NCI-H2029 treated with DMSO at 0.1 percent for 48 hours (cell line): ENCODE measurements around the gene RPS6KA6.
"Not testable (repeated sequence)": the region's sequence is repeated elsewhere in the genome, so short reads cannot be mapped to it uniquely, and the experiment has no call there.

Source experiments
- DNase-seq: peaks from one replicate; lab custom pipeline; 2025; lab: John Stamatoyannopoulos, UW

RPS6KA6 gene

DNA sequence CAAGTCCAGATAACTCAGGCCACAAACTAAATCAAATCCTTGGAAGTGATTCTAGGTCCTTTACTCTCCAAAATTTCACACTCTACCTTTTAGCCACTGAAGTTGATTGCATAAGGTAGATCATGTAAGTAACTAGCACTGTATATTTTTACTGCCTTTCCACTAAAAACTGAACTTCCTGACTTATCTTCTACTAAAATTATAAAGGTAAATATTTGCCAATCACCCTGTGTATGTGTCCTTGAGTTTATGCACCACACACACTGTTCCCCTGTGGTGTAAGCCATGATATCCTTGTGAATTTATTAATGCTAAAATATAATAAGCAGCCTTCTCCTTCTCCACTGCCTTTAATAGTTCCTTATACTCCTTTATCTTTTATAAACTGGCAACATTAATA is 25.6 kb downstream of the RPS6KA6 start:
- DNase-seq = no peak

DNA sequence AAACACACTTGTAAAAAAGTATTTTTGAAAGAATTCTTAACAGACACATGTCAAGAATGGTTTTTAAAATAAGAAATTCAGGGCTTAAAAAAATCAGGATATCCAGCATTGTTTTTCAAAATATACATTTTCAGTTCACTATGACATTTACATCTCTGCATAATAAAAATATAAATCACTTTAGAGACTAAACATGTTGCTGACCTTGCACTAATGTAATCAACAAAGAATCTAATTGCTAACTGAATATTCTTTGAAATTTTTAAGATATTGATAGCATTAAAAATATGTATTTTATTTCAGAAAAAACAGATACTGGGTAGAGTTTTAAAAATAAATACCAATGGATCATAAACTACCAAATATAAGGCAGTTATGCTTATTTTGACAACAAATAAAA is 26.4 kb downstream of the RPS6KA6 start:
- no peak for DNase-seq

DNA sequence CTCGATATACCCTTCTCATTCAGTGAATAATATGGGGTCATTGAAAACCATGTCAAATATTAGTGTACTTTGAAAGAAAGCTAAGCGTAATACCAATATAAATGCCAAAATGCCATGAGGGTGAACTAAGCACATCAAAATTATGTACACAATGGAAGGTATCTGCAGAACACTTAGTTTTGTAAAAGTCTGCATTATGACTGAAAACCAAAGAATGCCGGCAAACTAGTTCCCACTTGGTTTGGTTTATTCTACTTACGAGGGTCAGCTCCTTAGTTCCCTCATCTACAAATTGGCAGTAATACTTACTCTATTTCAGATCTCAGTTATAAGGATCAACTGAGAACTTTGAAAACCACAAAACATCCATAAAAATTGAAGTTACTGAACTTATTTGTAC is 27.3 kb downstream of the RPS6KA6 start:
- no peak for DNase-seq

DNA sequence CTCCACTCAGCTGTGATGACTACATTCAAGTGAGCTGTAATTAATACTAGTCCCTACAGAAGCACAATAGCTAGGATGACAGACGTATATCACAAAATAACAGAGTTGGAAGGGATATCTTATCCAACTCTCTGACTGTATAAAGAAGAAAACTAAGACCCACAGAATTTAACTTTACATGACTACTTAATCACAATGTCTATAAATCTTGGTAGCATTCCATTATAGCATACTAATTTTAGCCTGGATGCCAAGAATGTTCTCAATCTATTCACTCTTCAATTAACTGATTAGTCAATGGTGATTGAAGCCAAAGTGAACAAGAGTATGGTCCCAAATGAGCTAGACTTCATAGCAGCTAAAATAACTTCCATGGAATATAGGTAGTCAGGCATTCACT is 31.2 kb downstream of the RPS6KA6 start:
- no peak for DNase-seq

DNA sequence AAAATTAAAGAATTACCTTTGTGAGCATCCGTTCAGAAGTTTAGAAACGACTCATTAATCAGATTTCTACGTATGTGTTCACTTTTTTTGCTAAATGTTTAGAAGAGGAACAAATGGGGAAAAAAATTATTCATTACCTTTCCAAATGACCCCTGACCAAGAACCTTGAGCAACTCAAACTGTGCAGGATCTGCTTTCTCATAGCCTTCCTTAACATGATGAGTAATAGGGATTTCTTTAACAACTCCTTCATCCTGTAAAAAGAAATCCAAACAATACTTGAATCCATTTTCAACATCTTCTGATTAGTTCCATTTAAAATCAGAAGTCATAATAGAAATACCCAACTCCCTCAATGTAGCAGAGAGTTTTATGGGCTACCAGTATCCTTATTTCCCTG is 32.1 kb downstream of the RPS6KA6 start:
- no peak for DNase-seq

DNA sequence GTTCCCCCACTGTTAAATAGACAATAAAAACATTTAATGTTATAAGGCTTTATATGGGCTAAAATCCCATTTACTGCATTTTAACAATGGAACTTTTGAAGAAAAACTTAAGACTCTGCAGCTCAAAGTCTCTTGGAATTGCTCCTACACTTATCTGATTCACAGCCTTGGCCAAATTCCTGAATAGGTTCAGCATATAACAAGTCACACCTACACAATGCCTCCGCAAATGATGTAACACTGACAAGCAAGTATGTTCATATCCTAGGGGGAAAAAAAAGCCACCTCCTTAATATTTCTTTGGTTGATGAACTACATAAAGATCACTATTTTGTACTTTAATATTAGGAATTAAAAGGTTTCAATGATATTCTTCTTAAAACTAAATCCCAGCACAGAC is 34.5 kb downstream of the RPS6KA6 start:
- no peak for DNase-seq

DNA sequence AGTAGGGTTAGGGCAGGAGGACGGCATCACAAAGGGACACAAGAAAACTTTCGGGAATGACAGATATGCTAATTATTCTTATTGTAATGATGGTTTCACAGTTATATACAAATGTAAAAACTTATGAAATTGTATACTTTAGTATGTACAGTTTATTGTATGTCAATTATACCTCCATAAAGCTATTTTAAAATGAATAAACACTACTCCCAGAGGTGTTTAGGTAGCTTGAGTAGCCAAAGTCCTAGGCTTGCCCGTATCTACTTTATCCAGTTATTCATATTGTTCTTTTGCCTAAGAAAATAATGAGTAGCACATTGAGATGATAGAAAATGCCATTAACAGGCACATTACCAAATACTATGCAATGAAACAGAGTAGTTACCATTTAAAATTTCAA is 43.0 kb downstream of the RPS6KA6 start:
- no peak for DNase-seq

DNA sequence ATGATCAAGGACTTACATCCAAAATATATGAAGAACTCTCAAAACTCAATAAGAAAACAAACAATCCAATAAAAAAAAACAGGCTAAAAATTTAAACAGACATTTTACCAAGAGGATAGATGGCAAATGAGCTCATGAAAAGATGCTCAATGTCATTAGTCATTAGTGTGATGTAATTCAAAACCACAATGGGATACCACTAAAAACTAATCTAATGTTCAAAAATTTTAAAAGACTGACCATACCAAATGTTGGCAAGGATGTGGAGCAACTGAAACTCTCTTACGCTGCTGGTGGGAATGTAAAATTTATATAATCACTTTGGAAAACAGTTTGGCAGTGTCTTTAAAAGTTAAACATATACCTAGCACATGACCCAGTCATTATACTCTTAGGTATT is 43.7 kb downstream of the RPS6KA6 start:
- DNase-seq = no peak

DNA sequence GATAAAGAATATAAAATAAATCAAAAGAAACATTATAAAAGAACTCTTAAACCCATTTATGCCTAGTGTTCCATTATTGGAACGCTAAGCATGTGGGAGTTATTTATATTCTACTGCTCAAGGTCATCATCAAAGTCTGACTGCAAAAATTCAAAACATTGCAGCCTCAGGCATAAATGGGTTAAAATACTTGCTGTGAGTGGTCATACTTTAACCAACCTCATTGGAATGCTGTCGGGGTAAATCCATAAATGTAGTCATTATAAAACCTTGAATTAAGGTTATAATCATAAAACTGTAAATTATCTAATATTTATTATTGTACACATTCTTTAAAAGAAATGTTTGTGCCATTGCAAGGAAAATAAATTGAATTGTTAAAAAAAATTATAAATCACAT is 55.0 kb downstream of the RPS6KA6 start:
- no peak for DNase-seq

DNA sequence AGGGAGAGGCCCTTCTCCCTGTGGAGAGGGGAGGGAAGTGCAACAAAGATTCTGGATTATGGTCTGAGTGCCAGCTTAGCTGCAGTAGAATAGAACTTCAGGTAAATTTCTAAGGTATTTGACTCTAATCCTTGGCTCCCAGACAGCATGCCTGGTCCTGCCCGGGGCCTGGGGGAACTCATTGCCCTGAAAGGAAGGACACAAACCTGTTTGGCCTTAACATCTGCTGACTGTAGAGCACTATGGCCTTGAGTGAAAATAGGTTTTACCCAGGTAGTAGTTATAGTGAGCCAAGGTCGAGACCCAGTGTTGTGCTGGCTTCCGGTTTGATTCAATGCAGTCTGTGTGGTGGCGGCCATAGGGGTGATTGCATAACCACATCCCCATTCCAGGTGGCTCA is 64.4 kb downstream of the RPS6KA6 start:
- no peak for DNase-seq

DNA sequence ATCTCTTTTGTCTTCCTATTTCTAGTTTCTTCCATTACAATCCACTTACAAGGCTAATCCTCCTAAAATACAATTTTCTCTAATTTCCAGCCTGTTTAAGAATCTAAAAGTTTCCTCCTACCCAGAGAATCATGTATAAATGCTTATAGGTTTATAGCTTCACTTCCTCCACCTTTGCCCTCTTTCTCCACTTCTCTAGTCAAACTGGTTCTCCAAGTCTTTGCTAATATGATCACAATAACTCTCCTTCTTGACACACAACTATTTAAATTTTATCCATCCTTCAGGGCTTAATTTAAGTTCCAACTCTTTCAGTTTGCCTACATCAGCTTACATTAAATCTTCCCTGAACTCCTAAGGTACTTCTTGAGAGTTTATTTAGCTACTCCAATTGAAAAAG is 69.2 kb downstream of the RPS6KA6 start:
- no peak for DNase-seq

DNA sequence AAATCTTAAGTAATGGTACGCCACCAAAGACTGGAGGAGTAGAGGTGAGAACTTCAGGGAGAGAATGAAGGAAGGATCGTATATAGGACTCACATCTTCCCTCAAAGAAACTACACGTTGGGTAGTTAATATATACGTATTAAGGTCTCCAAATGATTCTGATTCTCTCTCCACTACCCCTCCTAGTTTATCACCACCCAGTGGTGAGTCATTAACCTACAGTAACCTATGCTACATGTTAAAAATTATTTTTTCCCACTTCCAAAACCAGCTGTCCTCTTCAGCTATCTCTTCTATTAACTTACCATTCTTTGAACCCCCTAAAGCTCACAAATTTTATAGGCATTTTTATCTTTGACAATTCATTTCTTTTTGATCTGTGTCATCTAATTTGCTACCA is 69.7 kb downstream of the RPS6KA6 start:
- DNase-seq = no peak

DNA sequence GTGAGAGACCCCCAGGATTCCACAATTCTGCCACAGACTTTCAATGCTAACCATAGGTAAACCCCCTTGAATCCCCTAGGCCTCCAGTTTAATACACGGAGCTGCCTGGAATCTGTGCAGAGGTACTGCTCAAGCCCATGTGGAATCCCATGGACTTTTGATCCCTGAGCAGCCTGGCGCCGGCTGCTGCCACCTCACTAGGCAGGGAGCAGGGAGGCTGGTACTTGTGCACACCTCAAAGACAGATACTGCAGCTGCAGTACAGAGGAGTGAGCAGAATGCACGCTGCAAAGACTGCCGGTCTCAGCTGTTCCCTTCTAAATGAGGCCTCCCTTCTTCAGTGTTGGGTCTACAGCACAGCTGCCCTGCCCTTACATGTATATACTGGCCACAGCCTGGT is 79.4 kb downstream of the RPS6KA6 start:
- no peak for DNase-seq

DNA sequence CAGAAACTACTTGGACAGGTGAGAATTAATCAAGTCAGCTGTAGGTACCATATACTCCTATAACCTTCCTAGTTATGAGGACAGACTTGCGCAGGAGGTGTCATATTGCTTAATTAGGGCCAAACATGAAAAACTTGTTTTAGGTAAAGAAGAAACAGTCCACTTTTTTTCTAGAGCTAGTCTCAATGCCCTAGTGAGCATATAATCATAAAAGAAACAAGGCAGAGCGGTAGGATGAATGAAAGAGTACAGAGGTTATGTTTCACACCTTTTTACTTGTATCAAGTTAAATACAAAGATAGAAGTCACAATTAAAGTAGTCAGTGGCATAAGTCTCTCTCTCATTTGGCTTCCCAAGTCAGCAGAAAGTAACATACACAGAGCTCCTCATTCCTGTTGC is 88.9 kb downstream of the RPS6KA6 start:
- DNase-seq = no peak

DNA sequence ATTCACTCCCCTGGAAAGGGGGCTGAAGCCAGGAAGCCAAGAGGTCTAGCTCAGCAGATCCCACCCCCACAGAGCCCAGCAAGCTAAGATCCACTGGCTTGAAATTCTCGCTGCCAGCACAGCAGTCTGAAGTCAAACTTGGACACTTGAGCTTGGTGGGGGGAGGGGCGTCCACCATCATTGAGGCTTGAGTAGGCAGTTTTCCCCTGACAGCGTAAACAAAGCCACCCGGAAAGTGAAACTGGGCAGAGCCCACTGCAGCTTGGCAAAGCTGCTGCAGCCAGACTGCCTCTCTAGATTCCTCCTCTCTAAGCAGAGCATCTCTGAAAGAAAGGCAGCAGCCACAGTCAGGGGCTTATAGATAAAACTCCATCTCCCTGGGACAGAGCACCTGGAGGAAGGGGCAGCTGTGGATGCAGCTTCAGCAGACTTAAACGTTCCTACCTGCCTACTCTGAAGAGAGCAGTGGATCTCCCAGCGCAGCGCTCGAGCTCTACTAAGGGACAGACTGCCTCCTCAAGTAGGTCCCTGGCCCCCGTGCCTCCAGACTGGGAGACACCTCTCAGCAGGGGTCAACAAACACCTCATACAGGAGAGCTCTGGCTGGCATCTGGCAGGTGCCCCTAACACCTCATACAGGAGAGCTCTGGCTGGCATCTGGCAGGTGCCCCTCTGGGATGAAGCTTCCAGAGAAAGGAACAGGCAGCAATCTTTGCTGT is 108.4 kb downstream of the RPS6KA6 start:
- DNase-seq = not testable (repeated sequence)

DNA sequence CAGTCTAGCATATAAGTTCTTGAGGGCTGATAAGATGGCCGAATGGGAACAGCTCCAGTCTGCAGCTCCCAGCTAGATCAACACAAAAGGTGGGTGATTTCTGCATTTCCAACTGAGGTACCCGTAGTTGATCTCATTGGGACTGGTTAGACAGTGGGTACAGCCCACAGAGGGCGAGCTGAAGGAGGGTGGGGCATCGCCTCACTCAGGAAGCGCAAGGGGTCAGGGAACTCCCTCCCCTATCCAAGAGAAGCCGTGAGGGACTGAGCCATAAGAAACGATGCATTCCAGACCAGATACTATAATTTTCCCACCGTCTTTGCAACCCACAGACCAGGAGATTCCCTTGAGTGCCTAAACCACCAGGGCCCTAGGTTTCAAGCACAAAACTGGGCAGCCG is 109.0 kb downstream of the RPS6KA6 start:
- no peak for DNase-seq

DNA sequence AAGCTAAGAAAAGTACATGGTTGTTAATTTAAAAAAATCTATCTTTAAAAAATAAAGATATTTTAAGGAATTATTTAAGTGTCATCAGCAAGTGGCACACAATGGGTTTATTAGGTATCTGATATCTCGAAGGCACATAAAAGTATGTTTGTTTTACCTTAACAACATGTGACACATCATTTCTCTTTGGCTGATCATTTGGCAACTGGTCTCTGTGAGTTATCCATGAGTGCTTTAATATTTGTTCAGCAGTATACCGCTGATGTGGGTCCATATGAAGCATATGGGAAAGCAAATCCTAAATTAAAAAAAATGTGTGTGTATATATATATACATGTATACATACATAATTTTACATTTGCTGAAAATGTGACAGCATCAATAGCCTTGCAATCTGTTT is 123.2 kb downstream of the RPS6KA6 start:
- DNase-seq = no peak

DNA sequence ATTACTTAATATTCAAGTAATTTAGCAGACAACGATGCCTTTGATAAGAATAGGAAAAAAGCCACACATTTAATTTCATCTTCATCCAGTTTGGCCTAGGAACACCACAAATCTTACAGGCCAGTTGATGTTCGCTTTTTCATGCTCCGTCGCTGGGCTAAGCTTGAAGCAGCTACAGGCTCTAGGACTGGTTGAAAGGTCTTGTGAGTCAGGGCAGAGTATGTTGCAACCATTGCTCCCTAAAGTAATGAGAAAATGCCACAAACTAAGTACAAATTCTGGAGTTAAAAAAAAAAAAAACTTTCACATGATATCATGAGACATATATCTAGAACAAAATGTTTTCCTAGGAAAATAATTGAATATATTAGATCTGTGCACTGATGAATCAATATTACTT is 123.8 kb downstream of the RPS6KA6 start:
- DNase-seq = no peak

DNA sequence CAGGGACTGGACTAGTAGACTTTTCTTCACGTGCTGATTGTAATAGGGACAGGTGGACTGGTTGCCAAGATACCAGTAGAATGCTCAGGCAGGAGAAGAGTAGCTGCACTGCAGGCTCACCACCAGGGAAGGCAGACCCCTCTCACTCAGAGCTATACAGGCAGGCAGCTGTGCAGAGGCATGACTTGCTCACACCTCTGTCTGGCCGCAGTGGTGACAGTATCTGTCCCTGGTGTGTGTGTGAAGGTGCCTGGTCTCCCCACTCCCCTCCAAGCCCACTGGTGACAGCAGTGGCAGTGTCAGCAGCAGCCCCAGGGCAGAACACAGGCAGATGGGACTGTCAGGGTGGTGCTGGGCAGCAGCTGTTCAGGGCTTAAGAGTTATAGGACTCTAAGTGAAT is 140.7 kb downstream of the RPS6KA6 start:
- no peak for DNase-seq

DNA sequence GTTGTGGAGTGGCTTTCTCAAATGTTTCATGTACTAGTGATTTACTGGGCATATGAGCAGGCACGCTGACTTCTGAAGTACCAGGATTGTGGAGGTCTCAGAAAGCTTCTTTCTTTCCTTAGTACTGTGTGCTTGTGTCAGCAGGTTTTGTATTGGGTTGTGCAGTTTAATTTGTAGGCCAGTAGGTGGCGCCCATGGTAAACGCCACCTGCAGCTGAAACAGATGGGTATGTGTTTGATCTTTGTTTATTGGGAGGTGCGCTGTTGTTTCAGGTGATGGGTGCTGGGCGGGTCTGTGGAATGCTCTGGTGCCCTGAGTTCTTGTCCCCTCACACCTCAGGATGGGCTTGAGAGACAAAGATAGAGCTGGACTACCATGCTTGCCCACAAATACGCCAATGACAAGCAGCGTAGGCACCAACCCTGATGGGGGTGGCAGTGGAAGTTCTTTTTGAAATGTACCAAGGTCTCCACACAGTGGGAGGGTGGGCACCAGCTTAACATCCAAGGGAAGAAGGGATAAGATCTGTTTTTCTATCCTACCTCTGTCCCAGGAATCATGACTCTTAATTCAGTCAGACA is 141.5 kb downstream of the RPS6KA6 start:
- DNase-seq = no peak

DNA sequence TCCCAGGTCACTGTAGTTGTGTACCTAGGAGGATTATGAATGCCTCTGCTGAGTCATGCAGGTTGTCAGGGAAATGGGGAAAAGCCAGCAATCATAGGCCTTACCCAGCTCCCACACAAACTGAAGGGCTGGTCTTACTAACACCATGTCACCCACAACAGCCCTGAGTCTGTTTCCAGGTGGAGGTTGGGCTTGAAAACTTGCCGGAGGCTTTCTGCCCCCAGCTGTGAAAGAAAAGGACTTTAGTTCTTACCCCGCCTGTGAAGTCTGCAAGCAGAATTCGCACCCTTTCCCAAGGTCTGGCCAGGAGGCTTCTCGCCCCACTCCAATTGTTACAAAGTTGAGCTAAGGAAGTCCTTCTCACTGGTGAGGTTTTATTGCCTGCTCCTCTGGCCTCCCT is 143.9 kb downstream of the RPS6KA6 start:
- no peak for DNase-seq
